HG02870 (cell line): ENCODE results near the gene LGI4.

Source experiments
- ATAC-seq: cut with Tn5 transposase; IDR thresholded peaks from one replicate; pipeline ENCODE4 v1.9.1; 2021; ENCODE audit warnings: mild to moderate bottlenecking, moderate library complexity; ENCODE audit not compliant: unreplicated experiment

LGI4 gene

GRCh38 chr19:35134601-35135242, at the start of gene LGI4:
TSS of gene LGI4 (minus strand) at chr19:35135059. CDS start at chr19:35134680, 379 bp downstream.
- no peak for ATAC-seq

DNA sequence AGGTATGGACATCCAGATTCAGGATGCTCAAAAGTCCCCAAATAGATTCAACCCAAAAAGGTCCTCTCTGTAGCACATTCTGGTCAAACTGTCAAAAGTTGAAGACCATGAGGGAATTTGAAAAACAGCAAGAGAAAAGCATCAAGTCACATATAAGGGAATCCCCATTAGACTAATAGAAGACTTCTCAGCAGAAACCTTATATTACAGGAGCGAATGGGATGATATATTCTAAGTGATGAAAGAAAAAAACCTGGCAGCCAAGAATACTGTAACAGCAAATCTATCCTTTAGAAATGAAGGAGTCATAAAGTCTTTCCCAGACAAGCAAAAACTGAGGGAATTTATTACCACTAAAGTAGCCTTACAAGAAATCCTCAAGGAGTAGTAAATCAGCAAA, 49.4 kb upstream of the LGI4 start:
- ATAC-seq = no peak

DNA sequence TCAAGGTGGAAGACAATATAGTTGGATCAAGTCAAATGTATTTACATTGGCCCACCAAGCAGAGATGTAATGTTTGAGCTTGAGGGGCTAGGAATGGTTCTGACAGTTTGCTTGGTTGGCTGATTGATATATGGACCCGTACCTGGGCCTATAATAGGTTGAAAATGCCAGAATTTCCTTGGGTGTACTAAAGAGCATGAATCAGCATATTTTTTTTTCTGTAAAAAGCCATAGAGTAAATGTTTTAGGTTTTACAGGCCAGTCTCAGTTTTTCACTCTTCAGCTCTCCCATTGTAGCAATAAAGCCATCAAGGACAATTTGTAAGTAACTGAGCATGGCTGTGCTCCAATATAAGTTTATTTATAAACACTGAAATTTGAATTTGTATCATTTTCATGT, 46.5 kb upstream of the LGI4 start:
- ATAC-seq = no peak

DNA sequence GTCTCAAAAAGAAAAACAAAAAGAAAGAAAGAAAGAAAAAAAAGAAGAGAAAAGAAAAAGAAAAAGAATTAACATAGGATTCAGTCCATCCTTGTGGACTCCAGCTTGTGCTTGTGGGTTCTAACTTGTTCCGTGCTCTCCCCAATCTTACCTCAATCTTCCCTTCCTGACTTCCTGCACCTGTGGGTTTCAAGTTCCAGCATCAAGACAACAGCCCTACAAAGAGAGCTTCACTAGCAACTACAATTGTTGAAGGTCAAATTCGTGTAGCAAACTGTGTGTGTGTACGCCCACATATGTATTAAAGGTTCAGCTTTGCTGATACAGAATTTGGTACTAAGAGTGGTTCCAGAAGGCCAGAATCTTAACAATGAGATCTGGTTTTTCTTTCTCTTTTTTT, 45.0 kb upstream of the LGI4 start:
- ATAC-seq = no peak

- no peak for ATAC-seq
These were observed 43.8 kb upstream of the LGI4 start for GRCh38 chr19:35178701-35179100.

- no peak for ATAC-seq
These were observed 42.8 kb upstream of the LGI4 start for GRCh38 chr19:35177377-35178274.

DNA sequence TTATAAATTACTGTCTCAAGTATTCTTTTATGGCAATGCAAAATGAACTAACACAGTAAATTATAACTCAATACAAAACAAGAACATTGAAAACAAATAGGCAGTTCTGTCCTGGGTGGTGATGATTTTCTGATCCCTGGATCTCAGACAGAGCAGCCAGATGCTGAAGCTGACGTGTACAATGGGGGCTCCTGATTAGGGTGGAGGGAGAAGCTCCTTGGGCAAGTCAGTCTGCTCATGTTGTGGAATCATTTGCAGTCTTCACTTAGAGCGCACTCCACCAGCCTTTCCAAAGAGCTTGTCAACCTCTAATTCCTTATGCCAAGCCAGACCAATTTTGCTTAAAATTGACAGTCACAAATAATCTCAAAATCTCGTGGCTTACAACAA, 41.3 kb upstream of the LGI4 start:
- no peak for ATAC-seq

GRCh38 chr19:35174226-35174625, 39.4 kb upstream of the LGI4 start:
- no peak for ATAC-seq

GRCh38 chr19:35171730-35172129, 36.9 kb upstream of the LGI4 start:
- ATAC-seq = no peak

GRCh38 chr19:35170359-35171061, 35.7 kb upstream of the LGI4 start:
- no peak for ATAC-seq

GRCh38 chr19:35169221-35169995, 34.5 kb upstream of the LGI4 start:
- ATAC-seq = no peak

- no peak for ATAC-seq
These were observed 33.3 kb upstream of the LGI4 start for GRCh38 chr19:35168196-35168595.

DNA sequence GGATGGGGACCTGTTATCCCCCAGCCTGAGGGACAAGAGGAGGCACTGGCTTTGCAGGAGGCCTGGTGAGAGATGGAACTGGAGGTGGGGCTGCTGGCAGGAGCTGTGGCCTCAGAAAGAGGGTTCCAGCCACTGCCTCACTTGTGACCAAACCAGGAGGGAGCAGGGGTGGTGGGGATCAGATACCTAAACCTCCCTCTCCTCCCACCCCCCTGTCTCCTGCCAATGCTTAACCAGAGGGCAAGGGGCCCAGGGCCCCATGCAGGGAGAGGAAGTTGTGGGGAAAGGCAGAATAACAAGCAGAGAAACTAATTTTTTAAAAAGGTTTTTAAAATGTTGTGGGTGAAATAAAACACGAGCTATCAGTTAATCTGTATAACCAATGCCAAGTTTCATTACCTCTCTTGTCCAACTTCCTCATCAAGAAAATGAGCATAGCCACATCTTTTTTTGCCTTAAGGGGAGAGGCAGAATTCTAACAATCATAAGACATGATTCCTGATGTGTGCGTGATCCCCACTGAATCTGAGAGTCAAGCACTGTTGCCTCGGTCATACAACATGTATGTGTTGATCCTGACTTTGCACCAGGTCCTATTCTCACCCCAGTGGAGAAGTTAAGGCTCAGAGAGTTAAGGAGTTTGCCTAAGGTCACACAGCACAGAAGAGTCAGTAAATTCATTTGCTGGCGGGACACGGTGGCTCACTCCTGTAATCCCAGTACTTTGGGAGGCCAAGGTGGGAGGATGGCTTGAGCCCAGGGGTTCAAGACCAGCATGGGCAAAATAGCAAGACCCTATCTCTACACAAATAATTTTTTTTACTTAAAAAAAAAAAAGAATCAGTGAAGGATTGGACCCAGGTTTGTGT, 32.6 kb upstream of the LGI4 start:
- no peak for ATAC-seq

DNA sequence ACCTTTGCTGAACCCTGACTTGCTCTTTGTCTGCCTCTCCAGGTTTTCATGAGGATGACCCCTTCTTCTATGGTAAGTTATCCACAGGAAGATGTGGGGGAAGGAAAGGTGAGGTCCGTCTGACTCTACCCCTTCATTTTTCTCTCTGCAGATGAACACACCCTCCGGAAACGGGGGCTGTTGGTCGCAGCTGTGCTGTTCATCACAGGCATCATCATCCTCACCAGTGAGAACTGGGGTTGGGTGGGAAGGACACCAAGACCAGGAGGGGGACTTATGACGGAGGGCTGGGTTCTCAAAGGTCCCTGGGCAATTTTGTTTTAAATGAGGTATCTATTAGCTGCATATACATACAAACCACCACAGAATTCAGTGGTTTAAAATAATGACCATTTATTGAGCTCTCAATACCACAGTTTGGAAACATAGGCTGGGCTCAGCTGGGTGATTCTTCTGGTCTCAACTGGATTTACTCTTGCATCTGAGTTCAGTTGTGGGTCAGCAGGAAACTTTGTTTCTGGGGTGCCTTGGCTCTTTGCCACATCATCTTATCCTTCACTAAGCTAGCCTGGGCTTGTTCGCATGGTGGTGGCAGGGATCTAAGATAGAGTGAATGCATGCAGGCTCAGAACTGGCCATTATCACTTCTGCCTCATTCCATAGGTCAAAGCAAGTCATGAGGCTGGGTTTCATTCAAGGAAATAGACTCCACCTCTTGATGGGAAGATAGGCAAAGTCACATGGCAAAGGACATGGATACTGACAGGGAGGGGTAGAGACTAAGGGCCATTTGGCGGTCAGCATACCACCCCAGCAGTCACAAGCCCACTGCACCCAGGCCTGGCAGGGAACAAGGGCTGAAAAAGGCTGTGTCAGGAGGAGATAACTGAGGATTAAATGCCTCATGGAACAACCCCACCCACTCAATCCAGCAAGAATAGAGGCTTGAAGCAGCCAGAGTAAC, 31.5 kb upstream of the LGI4 start:
- no peak for ATAC-seq

GRCh38 chr19:35165200-35166058, 30.6 kb upstream of the LGI4 start:
- ATAC-seq = no peak

DNA sequence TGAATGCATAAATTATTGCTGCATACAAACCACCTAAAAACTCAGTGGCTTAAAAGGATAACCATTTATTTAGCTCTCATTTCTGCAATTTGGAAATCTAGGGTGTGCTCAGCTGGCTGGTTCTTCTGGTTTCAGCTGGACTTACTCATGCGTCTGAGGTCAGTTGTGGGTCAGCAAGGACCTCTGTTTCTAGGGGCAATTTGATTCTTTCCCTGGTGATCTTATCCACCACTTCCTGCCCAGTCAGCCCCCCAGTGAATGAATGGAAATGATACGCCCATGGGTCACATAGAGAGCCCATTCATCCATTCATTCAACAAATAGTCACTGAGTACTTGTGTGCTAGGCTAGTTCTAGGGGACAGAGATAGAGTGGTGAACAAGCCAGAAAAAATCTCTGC, 29.6 kb upstream of the LGI4 start:
- no peak for ATAC-seq

DNA sequence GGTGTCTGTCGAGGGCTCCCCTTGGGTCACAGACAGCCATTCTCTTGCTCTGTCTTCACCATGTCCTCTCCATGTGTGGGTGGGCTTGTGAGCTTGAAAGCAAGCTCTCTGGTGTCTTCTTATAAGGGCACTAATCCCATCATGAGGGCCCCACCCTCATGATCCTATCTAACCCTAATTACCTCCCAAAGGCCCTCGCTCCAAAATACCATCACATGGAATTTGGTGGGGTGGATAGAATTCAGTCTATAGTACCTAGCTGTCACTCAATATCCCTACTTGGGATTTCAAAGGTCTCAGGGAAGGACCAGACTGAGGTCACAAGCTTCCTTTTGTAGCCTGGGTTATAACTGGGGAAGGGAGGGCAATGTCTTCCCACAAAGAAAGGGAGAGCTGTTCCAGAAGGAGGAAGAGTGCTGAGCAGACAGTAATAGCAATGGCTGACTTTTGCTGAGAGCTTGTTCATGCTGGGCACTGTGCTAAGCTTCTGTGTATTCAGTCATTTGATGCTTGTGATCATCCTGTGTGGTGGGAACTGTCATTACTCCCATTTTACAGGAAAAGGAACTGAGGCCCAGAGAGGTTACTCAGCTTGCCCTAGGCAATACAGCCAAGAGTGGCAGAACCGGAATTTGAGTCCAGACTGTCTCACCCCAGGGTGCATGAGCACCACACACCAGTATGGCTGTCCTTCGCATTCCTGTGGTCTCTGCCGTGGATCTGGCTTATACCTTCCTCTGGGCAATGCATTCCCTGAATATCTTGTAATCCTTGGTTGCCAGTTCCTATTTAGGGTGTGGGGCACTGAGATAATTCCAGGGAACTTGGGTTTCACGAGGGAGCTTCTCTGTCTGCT, 27.8 kb upstream of the LGI4 start:
- no peak for ATAC-seq
